Activated naive CD8-positive, alpha-beta T cell treated with anti-CD3 and anti-CD28 coated beads, Interleukin-2, amount 10 ng/mL, durations not matched to agents 7 days and 5 days (primary cell): ENCODE measurements around the gene FASN. TPM values are rescaled to one million over a fixed set of nuclear protein-coding genes. Genes with fewer than 3 reads are reported as not detected.

Experiments
- ATAC-seq: fragments of 150-1000 bp; cut with Tn5 transposase; one replicate; pipeline ENCODE4 v1.10.0; 2021; ENCODE audit warnings: low read depth, moderate library complexity
- POLR2A ChIA-PET: fragments of 350-600 bp; sonication (Branson Sonifier 250); formaldehyde crosslinking; loops from one replicate; lab custom pipeline; 2021; ENCODE audit warnings: antibody characterized with exemption; lab: Charles Lee
- DNase-seq: peaks from one replicate; pipeline ENCODE4 v3.0.0; 2021
- H3K27ac Mint-ChIP-seq: one replicate; pipeline ENCODE4 v1.8.0; 2022; ENCODE audit warnings: mild to moderate bottlenecking, mixed read lengths
- H3K27me3 Mint-ChIP-seq: one replicate; pipeline ENCODE4 v1.8.0; 2022; ENCODE audit warnings: mild to moderate bottlenecking, moderate library complexity, mixed read lengths
- H3K36me3 Mint-ChIP-seq: one replicate; pipeline ENCODE4 v1.8.0; 2021; ENCODE audit warnings: mild to moderate bottlenecking, mixed read lengths
- H3K4me1 Mint-ChIP-seq: one replicate; pipeline ENCODE4 v1.8.0; 2021; ENCODE audit warnings: mixed read lengths
- H3K4me3 Mint-ChIP-seq: one replicate; pipeline ENCODE4 v1.8.0; 2022; ENCODE audit warnings: mild to moderate bottlenecking, moderate library complexity, mixed read lengths
- H3K9me3 Mint-ChIP-seq: one replicate; pipeline ENCODE4 v1.8.0; 2021; ENCODE audit warnings: mixed read lengths
- total RNA-seq, 2 experiments: library from RNA; stranded (reverse); gene quantifications; one replicate each; pipeline ENCODE4 v1.2.3, GENCODE V29; 2021

The FASN gene
- total RNA-seq, 2 experiments from 2014 or later = 154 to 163 TPM

- ATAC-seq (no peak), DNase-seq (no peak)
- Mint-ChIP-seq H3K27ac (no peak overlapping the region), H3K36me3 (no peaks in the 10 kb centered on the region), H3K9me3 (no peaks in the 10 kb centered on the region), H3K4me1 (peaks cover 5% of the 10 kb centered on the region), H3K27me3 (no peaks in the 10 kb centered on the region), H3K4me3 (no peak overlapping the region)
- POLR2A ChIA-PET = no interaction called here
Observed at GRCh38 chr17:82094931-82095776, 2.9 kb downstream of the FASN start.

GRCh38 chr17:82092995-82093751, 4.9 kb downstream of the FASN start:
- peaks cover 2% of the 10 kb centered on the region for H3K4me1 Mint-ChIP-seq
- POLR2A ChIA-PET = no interaction called here
- no peaks in the 10 kb centered on the region for H3K36me3 Mint-ChIP-seq
- H3K4me3 Mint-ChIP-seq = no peak overlapping the region
- no peaks in the 10 kb centered on the region for H3K9me3 Mint-ChIP-seq
- no peak for DNase-seq
- no peak overlapping the region for H3K27ac Mint-ChIP-seq
- ATAC-seq = no peak
- H3K27me3 Mint-ChIP-seq = no peaks in the 10 kb centered on the region

GRCh38 chr17:82092628-82092994, 5.4 kb downstream of the FASN start:
- POLR2A ChIA-PET = no interaction called here
- no peaks in the 10 kb centered on the region for H3K27me3 Mint-ChIP-seq

GRCh38 chr17:82092094-82092586, 5.9 kb downstream of the FASN start:
- peaks cover 2% of the 10 kb centered on the region for H3K4me1 Mint-ChIP-seq
- no peaks in the 10 kb centered on the region for H3K36me3 Mint-ChIP-seq
- DNase-seq (no peak), ATAC-seq (no peak)
- POLR2A ChIA-PET = no interaction called here
- H3K9me3 Mint-ChIP-seq = no peaks in the 10 kb centered on the region
- H3K27ac Mint-ChIP-seq = no peak overlapping the region
- no peak overlapping the region for H3K4me3 Mint-ChIP-seq
- no peaks in the 10 kb centered on the region for H3K27me3 Mint-ChIP-seq

More at GRCh38 chr17:82092628-82092994, 5.4 kb downstream of the FASN start:
- H3K36me3 Mint-ChIP-seq = no peaks in the 10 kb centered on the region
- ATAC-seq = no peak
- H3K4me1 Mint-ChIP-seq = peaks cover 2% of the 10 kb centered on the region
- H3K9me3 Mint-ChIP-seq = no peaks in the 10 kb centered on the region
- DNase-seq = no peak
- no peak overlapping the region for H3K27ac Mint-ChIP-seq
- H3K4me3 Mint-ChIP-seq = no peak overlapping the region

DNA sequence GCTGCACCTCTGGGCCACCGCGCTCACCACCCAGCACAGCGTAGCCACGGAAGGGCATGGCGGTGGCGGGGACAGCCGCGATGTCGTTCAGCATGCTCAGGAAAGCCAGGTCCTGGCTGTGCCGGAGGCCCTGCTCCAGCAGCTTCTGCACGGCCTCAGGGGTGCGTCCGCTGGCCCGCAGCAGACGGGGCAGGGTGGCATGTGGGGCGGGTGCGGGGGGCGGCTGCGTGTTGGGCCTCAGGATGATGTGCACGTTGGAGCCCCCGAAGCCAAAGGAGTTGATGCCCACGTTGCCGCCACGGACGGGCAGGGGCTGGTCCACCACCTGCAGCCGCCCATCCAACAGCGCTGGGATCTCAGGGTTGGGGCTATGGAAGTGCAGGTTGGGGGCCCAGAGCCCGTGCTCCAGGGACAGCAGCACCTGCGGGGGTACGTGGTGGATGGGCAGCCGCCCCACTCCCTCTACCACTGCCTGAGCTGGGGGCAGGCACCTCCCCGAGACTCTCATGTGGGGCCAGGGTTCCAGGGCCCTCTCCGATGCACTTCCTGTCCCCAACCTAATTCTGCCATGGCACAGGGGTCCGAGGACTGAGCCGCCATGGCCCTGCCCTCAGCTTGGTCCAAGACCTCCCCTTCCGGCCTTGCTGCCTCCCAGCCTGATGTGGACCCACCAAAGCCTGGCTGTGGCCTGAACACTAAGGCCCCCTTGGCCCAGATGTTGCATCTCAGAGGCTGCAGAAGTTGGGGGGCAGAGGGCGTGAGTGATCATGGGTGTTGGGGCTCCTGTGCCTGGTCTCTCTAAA, 6.6 kb downstream of the FASN start:
- no peak overlapping the region for H3K27ac Mint-ChIP-seq
- POLR2A ChIA-PET = no interaction called here
- H3K9me3 Mint-ChIP-seq = no peaks in the 10 kb centered on the region
- DNase-seq (no peak), ATAC-seq (no peak)
- H3K27me3 Mint-ChIP-seq = no peaks in the 10 kb centered on the region
- no peak overlapping the region for H3K4me3 Mint-ChIP-seq
- peaks cover 2% of the 10 kb centered on the region for H3K4me1 Mint-ChIP-seq
- H3K36me3 Mint-ChIP-seq = no peaks in the 10 kb centered on the region

GRCh38 chr17:82090549-82091263, 7.3 kb downstream of the FASN start:
- no peak overlapping the region for H3K4me3 Mint-ChIP-seq
- H3K27ac Mint-ChIP-seq = no peak overlapping the region
- DNase-seq (no peak), ATAC-seq (no peak)
- H3K27me3 Mint-ChIP-seq = no peaks in the 10 kb centered on the region
- H3K9me3 Mint-ChIP-seq = no peaks in the 10 kb centered on the region
- POLR2A ChIA-PET = no interaction called here
- no peaks in the 10 kb centered on the region for H3K36me3 Mint-ChIP-seq
- H3K4me1 Mint-ChIP-seq = no peaks in the 10 kb centered on the region

DNA sequence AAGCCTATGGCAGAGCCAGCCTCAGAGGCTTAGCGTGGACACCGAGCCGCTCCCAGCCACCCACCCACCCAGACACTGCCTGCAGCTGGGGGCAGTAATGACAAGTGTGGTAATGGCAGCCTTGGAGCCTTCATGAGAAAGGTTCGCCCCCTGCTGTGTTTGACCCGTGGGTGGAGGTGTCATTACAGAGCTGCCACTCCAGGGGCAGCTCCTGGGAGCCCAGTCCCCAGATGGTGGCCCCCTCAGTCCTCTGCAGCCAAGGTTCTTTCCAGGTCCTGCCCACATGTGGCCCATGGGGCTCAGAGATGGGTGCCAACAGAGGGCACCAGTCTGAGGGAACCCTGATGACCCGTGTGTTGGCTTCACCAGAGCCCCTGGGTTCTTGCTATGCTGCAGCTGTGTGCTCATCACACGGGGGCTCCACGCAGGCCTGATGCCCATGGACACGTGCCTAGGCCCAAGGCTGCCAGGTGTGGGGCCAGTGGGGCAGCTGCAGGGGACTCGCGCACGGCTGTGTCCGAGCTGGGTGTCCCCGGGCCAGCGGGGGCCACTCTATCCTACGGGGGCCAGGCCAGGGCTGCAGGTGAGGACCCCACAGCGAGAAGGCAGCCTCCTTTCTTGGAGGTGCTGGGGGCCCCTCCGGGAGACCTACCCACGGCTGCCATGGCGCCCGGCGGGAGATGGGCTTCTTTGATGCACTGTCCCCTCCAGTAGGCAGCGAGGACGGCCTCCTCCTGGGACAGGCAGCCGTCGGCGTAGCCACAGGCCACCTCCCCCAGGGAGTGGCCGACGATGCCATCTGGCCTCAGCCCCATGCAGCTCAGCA, 8.1 kb downstream of the FASN start:
- Mint-ChIP-seq H3K27me3 (no peaks in the 10 kb centered on the region), H3K36me3 (no peaks in the 10 kb centered on the region), H3K27ac (no peak overlapping the region), H3K9me3 (no peaks in the 10 kb centered on the region), H3K4me3 (no peak overlapping the region), H3K4me1 (no peaks in the 10 kb centered on the region)
- no peak for DNase-seq
- no peak for ATAC-seq
- POLR2A ChIA-PET = interaction anchor here (1.3 kb wide), 1 partner anchor 26 kb away, joined by 3 read pairs; no protein-coding TSS in a partner anchor

DNA sequence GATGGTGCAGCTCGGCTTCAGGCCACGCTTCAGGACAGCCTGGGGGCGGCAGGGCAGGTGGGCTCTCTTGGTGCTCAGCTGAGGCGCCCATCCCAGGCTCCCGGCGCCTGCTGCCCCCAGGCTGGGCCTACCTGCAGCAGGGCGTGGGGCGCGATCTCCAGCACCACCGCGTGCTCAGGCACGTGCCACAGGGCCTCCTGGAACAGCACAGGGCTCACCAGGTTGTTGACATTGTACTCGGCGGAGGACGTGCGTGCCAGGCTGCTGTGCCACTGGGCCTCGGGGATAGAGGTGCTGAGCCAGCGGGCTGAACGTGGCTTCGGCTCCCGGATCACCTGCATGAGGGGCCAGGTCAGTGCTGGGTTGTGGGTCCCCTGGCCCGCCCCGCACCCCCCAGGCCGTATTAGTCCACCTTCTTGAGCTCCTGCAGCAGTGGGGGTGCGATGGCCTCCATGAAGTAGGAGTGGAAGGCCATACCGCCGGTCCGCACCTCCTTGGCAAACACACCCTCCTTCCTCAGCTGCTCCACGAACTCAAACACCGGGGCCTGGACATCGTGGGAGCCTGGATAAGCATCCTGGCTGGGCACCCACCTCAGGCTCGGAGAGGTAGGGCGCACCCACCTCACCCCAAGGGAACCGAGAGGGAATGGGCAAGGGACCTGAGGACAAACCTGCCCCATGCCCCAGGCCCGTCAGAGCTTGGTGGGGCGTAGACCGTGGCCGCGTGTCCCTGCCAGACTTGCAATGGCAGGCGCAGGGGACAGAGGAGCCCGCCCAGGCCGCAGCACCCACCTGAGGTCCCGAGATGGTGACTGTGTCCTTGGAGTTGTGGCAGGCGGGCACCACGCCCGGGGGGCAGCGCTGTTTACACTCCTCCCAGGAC, 9.0 kb downstream of the FASN start:
- Mint-ChIP-seq H3K36me3 (no peaks in the 10 kb centered on the region), H3K4me1 (no peaks in the 10 kb centered on the region), H3K27ac (no peak overlapping the region), H3K27me3 (no peaks in the 10 kb centered on the region), H3K4me3 (no peak overlapping the region), H3K9me3 (no peaks in the 10 kb centered on the region)
- POLR2A ChIA-PET = interaction anchor here (0.9 to 1.3 kb wide), 2 partner anchors 26 to 59 kb away, joined by 3 read pairs; no protein-coding TSS in a partner anchor
- DNase-seq = no peak
- ATAC-seq = no peak

GRCh38 chr17:82087961-82088837, 9.8 kb downstream of the FASN start:
- no peak overlapping the region for H3K4me3 Mint-ChIP-seq
- no peaks in the 10 kb centered on the region for H3K4me1 Mint-ChIP-seq
- no peaks in the 10 kb centered on the region for H3K27me3 Mint-ChIP-seq
- H3K27ac Mint-ChIP-seq = no peak overlapping the region
- ATAC-seq (no peak), DNase-seq (no peak)
- no peaks in the 10 kb centered on the region for H3K36me3 Mint-ChIP-seq
- POLR2A ChIA-PET = interaction anchor here (0.9 to 1.3 kb wide), 2 partner anchors 25 to 58 kb away, joined by 3 read pairs; no protein-coding TSS in a partner anchor
- H3K9me3 Mint-ChIP-seq = no peaks in the 10 kb centered on the region

- no peak overlapping the region for H3K4me3 Mint-ChIP-seq
- H3K27ac Mint-ChIP-seq = no peak overlapping the region
- ATAC-seq (no peak), DNase-seq (no peak)
- POLR2A ChIA-PET = interaction anchor here (0.7 kb wide), 1 partner anchor 9 kb away, joined by 3 read pairs; no protein-coding TSS in a partner anchor
- H3K4me1 Mint-ChIP-seq = no peaks in the 10 kb centered on the region
- no peaks in the 10 kb centered on the region for H3K27me3 Mint-ChIP-seq
- H3K36me3 Mint-ChIP-seq = no peaks in the 10 kb centered on the region
- no peaks in the 10 kb centered on the region for H3K9me3 Mint-ChIP-seq
Observed at GRCh38 chr17:82086941-82087906, 10.8 kb downstream of the FASN start.
